B cell (primary cell): ENCODE measurements around the gene KIAA1586. TPM values are rescaled to one million over a fixed set of nuclear protein-coding genes. Genes with fewer than 3 reads are reported as not detected.
A peak's percentile ranks its signal among the peaks of the same experiment; 100 is the strongest.
"Not testable (repeated sequence)": the region's sequence is repeated elsewhere in the genome, so short reads cannot be mapped to it uniquely, and the experiment has no call there.

ENCODE experiments used
- ATAC-seq: fragments of 200-7000 bp; cut with Tn5 transposase; one replicate; pipeline ENCODE4 v1.10.0; 2021; ENCODE audit warnings: low read depth, mild to moderate bottlenecking, moderate number of reproducible peaks, moderate library complexity
- CTCF ChIA-PET: fragments of 350-600 bp; sonication (Branson Sonifier 250); formaldehyde crosslinking; loops from one replicate; lab custom pipeline; 2021; ENCODE audit warnings: antibody characterized with exemption, inconsistent platforms; lab: Charles Lee
- POLR2A ChIA-PET: fragments of 350-600 bp; sonication (Branson Sonifier 250); formaldehyde crosslinking; loops from one replicate; lab custom pipeline; 2021; ENCODE audit warnings: antibody characterized with exemption; lab: Charles Lee
- DNase-seq: peaks from one replicate; pipeline ENCODE4 v3.0.0; 2013
- H2AFZ ChIP-seq: 2 replicates; pipeline ENCODE4 v1.6.1; 2012; ENCODE audit warnings: mild to moderate bottlenecking, low read depth, low read length; ENCODE audit not compliant: insufficient read depth, poor library complexity, severe bottlenecking
- H3K27ac ChIP-seq, 2 donors: 1 replicate in 1 of 2; 2 replicates in 1 of 2; pipeline ENCODE4 v1.5.1; 2012 to 2013; ENCODE audit warnings: low read length in 2 of 2, mild to moderate bottlenecking in 2 of 2, moderate library complexity in 1 of 2
- H3K27me3 ChIP-seq, 4 experiments: fragments of 200-600 bp in 1 of 4; sonication (generic) in 1 of 4; replicated peaks in 1 of 4; 1 replicate in 2 of 4; 2 replicates in 2 of 4; pipeline versions ENCODE4 v1.6.1 to v1.7.0; 2013 to 2016; ENCODE audit warnings: low read length in 3 of 4, mild to moderate bottlenecking in 2 of 4, mixed read lengths in 1 of 4, moderate library complexity in 1 of 4; ENCODE audit not compliant: insufficient read depth in 4 of 4, control insufficient read depth in 3 of 4; ENCODE audit errors: control extremely low read depth in 1 of 4
- H3K36me3 ChIP-seq, 2 experiments: replicated peaks in 1 of 2; 1 replicate in 1 of 2; 2 replicates in 1 of 2; pipeline versions ENCODE4 v1.6.1 to v1.7.1; 2013; ENCODE audit warnings: low read length in 1 of 2; ENCODE audit not compliant: insufficient read depth in 2 of 2, control insufficient read depth in 1 of 2; ENCODE audit errors: control extremely low read depth in 1 of 2, extremely low read depth in 1 of 2
- H3K4me1 ChIP-seq, 2 donors: fragments of 200-600 bp in 1 of 2; sonication (generic) in 1 of 2; 1 replicate in 1 of 2; 2 replicates in 1 of 2; pipeline versions ENCODE4 v1.5.1 to v1.6.1; 2013 to 2017; ENCODE audit warnings: low read length in 2 of 2; ENCODE audit not compliant: control insufficient read depth in 2 of 2, insufficient read depth in 2 of 2
- H3K4me2 ChIP-seq: replicated peaks from 2 replicates; pipeline ENCODE3; 2012; ENCODE audit warnings: mild to moderate bottlenecking, low read depth, low read length; ENCODE audit not compliant: poor library complexity, severe bottlenecking
- H3K4me3 ChIP-seq, 5 experiments: fragments of 200-600 bp in 1 of 5; sonication (generic) in 1 of 5; 1 replicate in 3 of 5; 2 replicates in 2 of 5; pipeline versions ENCODE4 v1.5.1 to v1.7.0; 2011 to 2016; ENCODE audit warnings: low read length in 4 of 5, mild to moderate bottlenecking in 4 of 5, low read depth in 2 of 5, control low read depth in 1 of 5, moderate library complexity in 1 of 5; ENCODE audit not compliant: insufficient read depth in 1 of 5; ENCODE audit errors: control extremely low read depth in 1 of 5, extremely low read depth in 1 of 5
- H3K79me2 ChIP-seq: fragments of 200-600 bp; sonication (generic); one replicate; pipeline ENCODE4 v1.6.0; 2016; ENCODE audit warnings: low read length; ENCODE audit not compliant: control insufficient read depth, insufficient read depth
- H3K9ac ChIP-seq: fragments of 200-600 bp; sonication (generic); 2 replicates; pipeline ENCODE4 v1.6.1; 2017; ENCODE audit warnings: mild to moderate bottlenecking, low read length, moderate library complexity
- H3K9me3 ChIP-seq, 3 donors: one replicate each; pipeline versions ENCODE4 v1.6.1 to v1.7.1; 2013; ENCODE audit warnings: low read length in 2 of 3; ENCODE audit not compliant: control insufficient read depth in 2 of 3, insufficient read depth in 1 of 3; ENCODE audit errors: control extremely low read depth in 1 of 3
- H4K20me1 ChIP-seq: 2 replicates; pipeline ENCODE4 v1.6.0; 2012; ENCODE audit warnings: mild to moderate bottlenecking, low read length; ENCODE audit not compliant: insufficient read depth, control insufficient read depth, poor library complexity, severe bottlenecking
- H3K27ac Mint-ChIP-seq: one replicate; pipeline ENCODE4 v1.8.0; 2021; ENCODE audit warnings: mixed read lengths
- H3K27me3 Mint-ChIP-seq: one replicate; pipeline ENCODE4 v1.8.0; 2021; ENCODE audit warnings: mixed read lengths
- H3K4me1 Mint-ChIP-seq: one replicate; pipeline ENCODE4 v1.8.0; 2021; ENCODE audit warnings: mixed read lengths
- H3K4me3 Mint-ChIP-seq: one replicate; pipeline ENCODE4 v1.8.0; 2021; ENCODE audit warnings: mixed read lengths
- H3K9me3 Mint-ChIP-seq: one replicate; pipeline ENCODE4 v1.8.0; 2022; ENCODE audit warnings: mixed read lengths; ENCODE audit not compliant: insufficient read depth
- CTCF ChIP-seq: fragments of 200-600 bp; IDR thresholded peaks from one replicate; pipeline ENCODE4 v1.8.0; 2022; ENCODE audit warnings: antibody characterized with exemption, mild to moderate bottlenecking
- EZH2 ChIP-seq: IDR thresholded peaks from 2 replicates; pipeline ENCODE4 v1.6.1; 2012; ENCODE audit warnings: borderline replicate concordance, low read depth, mild to moderate bottlenecking, moderate library complexity, low read length; ENCODE audit not compliant: insufficient read depth, poor library complexity, severe bottlenecking
- WGBS: methylation state at CpG from one replicate; pipeline ENCODE4 v1.1.5; 2013; ENCODE audit warnings: missing lambda C conversion rate; ENCODE audit not compliant: insufficient coverage; 5-methylcytosine and 5-hydroxymethylcytosine counted together
- intact Hi-C: fragments of 100-400 bp; cut with micrococcal nuclease; formaldehyde crosslinking; loops from one replicate; pipeline ENCODE4 v1.10.0; 2022
- polyA plus RNA-seq: library from polyadenylated mRNA; depleted of rRNA; stranded (reverse); fragments of >200 nt; gene quantifications from 2 replicates; pipeline ENCODE4 v1.2.3, GENCODE V29; 2012
- total RNA-seq, 2 donors: library from RNA; stranded (reverse); fragments of 120-200 nt in 1 of 2; gene quantifications; 1 replicate in 1 of 2; 2 replicates in 1 of 2; pipeline versions ENCODE4 v1.2.3 to v1.2.4, GENCODE V29; 2013 to 2022

The KIAA1586 gene
- total and polyA plus RNA-seq, 2 donors (not counting 1 experiment from before 2014, with no cell fraction given) = 1.2 to 16.3 TPM

DNA sequence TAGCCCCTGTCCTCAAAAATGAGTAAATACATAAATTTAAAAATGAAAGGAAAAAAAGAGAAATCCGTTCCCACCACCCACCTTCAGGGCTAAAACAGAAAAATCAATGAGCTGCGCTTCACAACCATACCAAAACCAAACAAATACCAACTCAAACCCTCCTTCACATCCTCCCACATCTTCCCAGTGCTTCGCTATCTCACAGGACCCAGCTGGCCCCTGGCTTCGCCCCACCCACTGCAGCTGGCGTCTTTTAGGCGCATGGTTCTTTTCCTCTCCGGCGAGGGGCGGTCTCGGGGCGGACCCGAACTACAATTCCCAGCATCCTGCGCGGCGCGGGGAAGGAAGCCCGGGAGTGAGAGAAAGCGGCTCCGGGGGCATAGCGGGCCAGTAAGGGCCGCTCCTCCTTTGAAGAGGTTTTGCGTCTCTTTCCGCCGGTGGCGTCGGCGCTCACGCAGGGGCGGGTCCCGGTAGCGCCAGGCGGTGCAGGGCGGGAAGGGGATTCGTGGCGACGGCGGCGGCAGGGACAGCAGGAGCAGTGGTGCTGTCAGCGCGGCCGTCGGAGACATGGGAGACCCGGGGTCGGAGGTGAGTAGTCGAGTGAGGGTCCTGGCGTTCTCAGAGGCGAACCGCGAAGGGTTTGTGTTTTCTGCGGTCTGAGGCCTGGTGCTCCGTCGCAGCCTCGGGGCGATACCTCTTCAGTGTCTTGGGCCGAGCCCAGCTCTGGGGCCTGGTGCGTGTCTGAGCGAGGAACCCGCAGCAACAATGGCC, 43.4 kb downstream of the KIAA1586 start, which contains the start of gene ZNF451:
TSS of gene ZNF451 (plus strand) at position 502 of the 771 bp plus-strand sequence. CDS start at position 568, 66 bp downstream.
- intact Hi-C loops = loop anchor here (1.0 to 2.0 kb wide), 3 partner anchors 43 to 227 kb away; partner anchors contain the start of genes BAG2, KIAA1586 and PRIM2
- H3K9me3 ChIP-seq = no peaks in the 10 kb centered on the region
- peaks cover 5 to 9% of the 10 kb centered on the region in 2 experiments for H3K36me3 ChIP-seq
- under 1% methylated on average over 38 of the region's 58 CpGs for WGBS
- peak within 1 kb of the TSS; percentile 69 for H3K9ac ChIP-seq
- DNase-seq (peak; percentile 96), ATAC-seq (peak; percentile 94)
- peaks cover 31% of the 10 kb centered on the region for H3K79me2 ChIP-seq
- peak within 1 kb of the TSS; percentile 64 to 81 for H3K27ac ChIP-seq
- H3K4me3 Mint-ChIP-seq = peak within 1 kb of the TSS; percentile 85
- peak within 1 kb of the TSS; percentile 50 to 66 (median 58) for H3K4me3 ChIP-seq
- peak within 1 kb of the TSS; percentile 75 for H3K4me2 ChIP-seq
- POLR2A ChIA-PET = interaction anchor here (0.6 to 1.0 kb wide), 2 partner anchors 18 to 82 kb away, joined by 4 to 7 read pairs; partner anchors contain the start of gene BAG2
- H2AFZ ChIP-seq = peak within 1 kb of the TSS; percentile 75
- peaks cover 8% of the 10 kb centered on the region for H4K20me1 ChIP-seq
- TF ChIP-seq CTCF = no peak
- no peak for TF ChIP-seq EZH2
- H3K27ac Mint-ChIP-seq = peak within 1 kb of the TSS; percentile 94
- CTCF ChIA-PET = no interaction called here
- peaks cover 11 to 14% of the 10 kb centered on the region in 2 donors for H3K4me1 ChIP-seq
- H3K27me3 ChIP-seq = no peaks in the 10 kb centered on the region
- no peaks in the 10 kb centered on the region for H3K27me3 Mint-ChIP-seq
- H3K9me3 Mint-ChIP-seq = no peaks in the 10 kb centered on the region
- H3K4me1 Mint-ChIP-seq = peaks cover 29% of the 10 kb centered on the region

DNA sequence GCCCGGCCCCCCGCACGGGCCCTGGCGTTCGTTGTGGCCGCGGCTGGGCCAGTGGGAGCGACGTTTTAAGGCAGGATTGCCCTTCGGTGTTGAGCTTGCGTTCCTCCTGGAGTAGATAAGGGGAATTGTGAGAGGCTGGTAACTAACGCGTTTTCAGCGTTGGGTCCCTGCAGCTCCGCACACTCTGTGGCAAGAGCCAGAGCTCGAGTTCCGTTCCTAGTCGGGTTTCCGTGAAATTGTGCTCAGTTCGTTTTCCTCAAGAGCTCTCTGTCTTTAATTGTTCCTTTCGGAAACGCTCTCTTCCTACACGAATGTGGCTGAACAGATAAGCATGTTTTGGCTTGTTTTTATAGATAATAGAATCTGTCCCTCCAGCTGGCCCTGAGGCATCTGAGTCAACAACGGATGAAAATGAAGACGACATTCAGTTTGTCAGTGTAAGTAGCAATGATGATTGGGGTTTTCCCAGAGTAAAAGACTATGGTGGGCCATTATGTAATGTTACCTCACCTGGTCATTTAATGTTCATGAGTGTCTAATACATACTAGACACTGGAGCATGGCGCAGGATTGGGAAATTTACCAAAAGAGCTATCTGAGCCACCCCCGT, 44.1 kb downstream of the KIAA1586 start:
- Mint-ChIP-seq H3K4me3 (peak overlapping the region; percentile 85), H3K4me1 (peaks cover 32% of the 10 kb centered on the region)
- H3K27me3 Mint-ChIP-seq, H3K36me3 ChIP-seq, DNase-seq, ATAC-seq, H3K27me3 ChIP-seq, H3K9me3 Mint-ChIP-seq, H3K4me2 ChIP-seq, CTCF ChIA-PET, POLR2A ChIA-PET, intact Hi-C loops, H3K27ac Mint-ChIP-seq, H3K9me3 ChIP-seq, H2AFZ ChIP-seq: not testable (repeated sequence)
- peaks cover 15% of the 10 kb centered on the region for H4K20me1 ChIP-seq
- peaks cover 11 to 14% of the 10 kb centered on the region in 2 donors for H3K4me1 ChIP-seq
- peak overlapping the region in 1 of 2 donors; percentile 81 for H3K27ac ChIP-seq
- H3K4me3 ChIP-seq = peak overlapping the region in 1 of 5 experiments; percentile 58
- peaks cover 37% of the 10 kb centered on the region for H3K79me2 ChIP-seq
- no CpG with 5 or more reads among the region's 27 CpGs for WGBS
- peak overlapping the region; percentile 69 for H3K9ac ChIP-seq

DNA sequence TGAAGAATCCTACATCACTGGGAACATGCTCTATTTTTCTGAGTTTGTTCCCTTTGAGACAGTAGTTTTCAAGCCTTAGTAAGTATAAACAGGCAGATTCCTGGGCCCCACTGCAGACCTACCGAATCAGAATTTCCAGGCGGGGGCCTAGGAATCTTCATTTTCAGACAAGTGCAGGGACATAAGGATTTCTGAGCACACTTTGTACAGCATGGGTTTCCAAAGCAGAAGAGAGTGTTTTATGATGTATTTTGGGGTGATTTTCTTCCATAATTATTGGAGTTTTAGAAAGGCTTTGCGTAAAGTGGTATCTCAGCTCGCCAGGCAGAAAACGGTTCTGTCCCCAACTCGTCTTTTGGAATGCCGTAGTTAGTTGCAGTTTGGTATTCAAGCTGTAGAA, 44.9 kb downstream of the KIAA1586 start:
- ATAC-seq, H3K9me3 ChIP-seq, intact Hi-C loops, DNase-seq, POLR2A ChIA-PET, H2AFZ ChIP-seq, H3K27me3 Mint-ChIP-seq, H3K4me3 ChIP-seq, H3K27me3 ChIP-seq, H3K9me3 Mint-ChIP-seq, CTCF ChIA-PET, H3K9ac ChIP-seq, H3K4me2 ChIP-seq: not testable (repeated sequence)
- Histone ChIP-seq H3K79me2 (peaks cover 46% of the 10 kb centered on the region), H3K27ac (peak overlapping the region in 1 of 2 donors; percentile 21), H3K36me3 (peaks cover 9 to 12% of the 10 kb centered on the region in 2 experiments), H3K4me1 (peaks cover 11 to 14% of the 10 kb centered on the region in 2 donors), H4K20me1 (peaks cover 19% of the 10 kb centered on the region)
- WGBS = 100% methylated on average over 5 of the region's 7 CpGs
- H3K27ac Mint-ChIP-seq = peak overlapping the region; percentile 5
- H3K4me1 Mint-ChIP-seq = peaks cover 34% of the 10 kb centered on the region
- peak overlapping the region; percentile 74 for H3K4me3 Mint-ChIP-seq
